Ascending aorta (tissue), 2 donors: ENCODE results near the gene CACNA1D. TPM values are rescaled to one million over a fixed set of nuclear protein-coding genes. Genes with fewer than 3 reads are reported as not detected.

Source experiments
- DNase-seq, 2 donors: peaks; one replicate each; pipeline ENCODE4 v3.0.0-alpha.2; 2019; ENCODE audit warnings: low spot score in 2 of 2
- H3K27ac ChIP-seq, 2 donors: fragments of 200-600 bp; sonication (generic); one replicate each; pipeline ENCODE4 v1.5.1; 2016 to 2017; ENCODE audit warnings: mild to moderate bottlenecking in 1 of 2
- H3K27me3 ChIP-seq: fragments of 200-600 bp; sonication (generic); one replicate; pipeline ENCODE4 v1.5.1; 2017
- H3K36me3 ChIP-seq, 2 donors: fragments of 200-600 bp; sonication (generic); one replicate each; pipeline ENCODE4 v1.5.1; 2016
- H3K4me1 ChIP-seq, 2 donors: fragments of 200-600 bp; sonication (generic); one replicate each; pipeline ENCODE4 v1.5.1; 2016 to 2017; ENCODE audit warnings: mild to moderate bottlenecking in 1 of 2
- H3K4me3 ChIP-seq, 2 donors: fragments of 200-600 bp; sonication (generic); one replicate each; pipeline ENCODE4 v1.5.1; 2016 to 2017; ENCODE audit warnings: mild to moderate bottlenecking in 1 of 2
- H3K9me3 ChIP-seq, 2 donors: fragments of 200-600 bp; sonication (generic); one replicate each; pipeline ENCODE4 v1.5.1; 2016
- CTCF ChIP-seq, 3 experiments: fragments of 200-600 bp in 2 of 3; fragments of 450-650 bp in 1 of 3; sonication (generic) in 2 of 3; IDR thresholded peaks; one replicate each; pipeline ENCODE4 v1.5.1; 2016 to 2019; ENCODE audit warnings: antibody characterized with exemption in 3 of 3, mild to moderate bottlenecking in 1 of 3, moderate library complexity in 1 of 3
- intact Hi-C: fragments of 100-400 bp; cut with DNase I; formaldehyde crosslinking; loops from one replicate; pipeline ENCODE4 v1.15.1; 2023
- total RNA-seq: library from RNA; depleted of rRNA; stranded (reverse); fragments of >200 nt; gene quantifications from one replicate; pipeline ENCODE4 v1.1.0, GENCODE V29; 2016

The CACNA1D gene
- total RNA-seq, 1 donor from 2014 or later = 0.43 TPM

- Histone ChIP-seq H3K27ac (no peak overlapping the region), H3K36me3 (no peaks in the 10 kb centered on the region), H3K9me3 (no peaks in the 10 kb centered on the region), H3K27me3 (no peaks in the 10 kb centered on the region), H3K4me1 (no peaks in the 10 kb centered on the region), H3K4me3 (no peak overlapping the region)
- no peak for TF ChIP-seq CTCF (IDR thresholded peaks at IDR 0.05)
- intact Hi-C loops = no loop called here
- DNase-seq = no peak
These were observed 210.8 kb downstream of the CACNA1D start for GRCh38 chr3:53705024-53705745.

GRCh38 chr3:53705774-53706173 is 211.4 kb downstream of the CACNA1D start:
- no peaks in the 10 kb centered on the region for H3K27me3 ChIP-seq
- H3K27ac ChIP-seq = no peak overlapping the region
- H3K36me3 ChIP-seq = no peaks in the 10 kb centered on the region
- no peaks in the 10 kb centered on the region for H3K4me1 ChIP-seq
- no peaks in the 10 kb centered on the region for H3K9me3 ChIP-seq
- H3K4me3 ChIP-seq = no peak overlapping the region
- intact Hi-C loops = no loop called here
- TF ChIP-seq CTCF (IDR thresholded peaks at IDR 0.05) = no peak
- DNase-seq = no peak

- Histone ChIP-seq H3K4me1 (no peaks in the 10 kb centered on the region), H3K27ac (no peak overlapping the region), H3K9me3 (no peaks in the 10 kb centered on the region), H3K36me3 (no peaks in the 10 kb centered on the region), H3K27me3 (no peaks in the 10 kb centered on the region), H3K4me3 (no peak overlapping the region)
- intact Hi-C loops = no loop called here
- no peak for DNase-seq
- TF ChIP-seq CTCF (IDR thresholded peaks at IDR 0.05) = no peak
These were observed 212.8 kb downstream of the CACNA1D start for GRCh38 chr3:53707222-53707621.

- H3K9me3 ChIP-seq = no peaks in the 10 kb centered on the region
- H3K4me1 ChIP-seq = no peaks in the 10 kb centered on the region
- intact Hi-C loops = no loop called here
These were observed 213.7 kb downstream of the CACNA1D start for GRCh38 chr3:53708001-53708621.

GRCh38 chr3:53709256-53709655 is 214.8 kb downstream of the CACNA1D start:
- Histone ChIP-seq H3K27me3 (no peaks in the 10 kb centered on the region), H3K9me3 (no peaks in the 10 kb centered on the region), H3K27ac (no peak overlapping the region), H3K4me3 (no peak overlapping the region), H3K36me3 (no peaks in the 10 kb centered on the region), H3K4me1 (no peaks in the 10 kb centered on the region)
- DNase-seq = peak in 1 of 2 donors; percentile 60
- intact Hi-C loops = no loop called here
- no peak for TF ChIP-seq CTCF (IDR thresholded peaks at IDR 0.05)

More at GRCh38 chr3:53708001-53708621, 213.7 kb downstream of the CACNA1D start:
- DNase-seq = peak in 1 of 2 donors; percentile 25
- H3K36me3 ChIP-seq = no peaks in the 10 kb centered on the region
- H3K27me3 ChIP-seq = no peaks in the 10 kb centered on the region
- no peak overlapping the region for H3K4me3 ChIP-seq
- no peak overlapping the region for H3K27ac ChIP-seq
- no peak for TF ChIP-seq CTCF (IDR thresholded peaks at IDR 0.05)
